ENCODE measurements around the gene FAM151A. TPM values are rescaled to one million over a fixed set of nuclear protein-coding genes. Genes with fewer than 3 reads are reported as not detected.

The FAM151A gene
- total and polyA plus RNA-seq, 2 of the 13 experiments (the other 11 are each of a cell fraction or from before 2014, with no cell fraction given) = 0.29 to 3.6 TPM

DNA sequence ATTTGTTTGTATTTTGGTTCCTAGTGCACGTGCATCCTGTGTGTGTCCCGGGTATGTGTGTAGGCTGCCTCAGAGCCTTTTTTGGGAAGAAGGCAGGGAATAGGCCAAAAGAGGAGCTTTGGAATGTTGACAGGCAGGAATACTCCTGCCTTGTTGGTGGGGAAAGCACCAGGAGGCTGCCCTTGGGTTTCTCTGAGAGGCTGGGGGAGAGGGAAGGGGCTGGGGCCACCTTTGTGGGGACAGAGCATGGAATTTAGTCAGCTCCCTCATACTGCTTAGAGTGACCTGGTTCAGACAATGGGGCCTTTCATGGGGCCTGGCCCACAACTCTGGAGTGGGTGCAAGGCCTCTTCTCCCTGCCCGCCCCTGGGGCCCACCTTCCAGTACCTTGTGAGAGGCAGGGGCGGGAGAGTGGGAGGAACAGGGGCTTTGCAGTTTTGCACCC lies 44.0 kb downstream of the FAM151A start (continued):
- TF ChIP-seq, protein P1, sequence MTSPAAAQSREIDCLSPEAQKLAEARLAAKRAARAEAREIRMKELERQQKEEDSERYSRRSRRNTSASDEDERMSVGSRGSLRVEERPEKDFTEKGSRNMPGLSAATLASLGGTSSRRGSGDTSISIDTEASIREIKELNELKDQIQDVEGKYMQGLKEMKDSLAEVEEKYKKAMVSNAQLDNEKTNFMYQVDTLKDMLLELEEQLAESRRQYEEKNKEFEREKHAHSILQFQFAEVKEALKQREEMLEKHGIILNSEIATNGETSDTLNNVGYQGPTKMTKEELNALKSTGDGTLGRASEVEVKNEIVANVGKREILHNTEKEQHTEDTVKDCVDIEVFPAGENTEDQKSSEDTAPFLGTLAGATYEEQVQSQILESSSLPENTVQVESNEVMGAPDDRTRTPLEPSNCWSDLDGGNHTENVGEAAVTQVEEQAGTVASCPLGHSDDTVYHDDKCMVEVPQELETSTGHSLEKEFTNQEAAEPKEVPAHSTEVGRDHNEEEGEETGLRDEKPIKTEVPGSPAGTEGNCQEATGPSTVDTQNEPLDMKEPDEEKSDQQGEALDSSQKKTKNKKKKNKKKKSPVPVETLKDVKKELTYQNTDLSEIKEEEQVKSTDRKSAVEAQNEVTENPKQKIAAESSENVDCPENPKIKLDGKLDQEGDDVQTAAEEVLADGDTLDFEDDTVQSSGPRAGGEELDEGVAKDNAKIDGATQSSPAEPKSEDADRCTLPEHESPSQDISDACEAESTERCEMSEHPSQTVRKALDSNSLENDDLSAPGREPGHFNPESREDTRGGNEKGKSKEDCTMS (CRISPR knock-in tag; conservative IDR thresholded peaks at IDR 0.05) = no peak
- TF ChIP-seq, protein P2, sequence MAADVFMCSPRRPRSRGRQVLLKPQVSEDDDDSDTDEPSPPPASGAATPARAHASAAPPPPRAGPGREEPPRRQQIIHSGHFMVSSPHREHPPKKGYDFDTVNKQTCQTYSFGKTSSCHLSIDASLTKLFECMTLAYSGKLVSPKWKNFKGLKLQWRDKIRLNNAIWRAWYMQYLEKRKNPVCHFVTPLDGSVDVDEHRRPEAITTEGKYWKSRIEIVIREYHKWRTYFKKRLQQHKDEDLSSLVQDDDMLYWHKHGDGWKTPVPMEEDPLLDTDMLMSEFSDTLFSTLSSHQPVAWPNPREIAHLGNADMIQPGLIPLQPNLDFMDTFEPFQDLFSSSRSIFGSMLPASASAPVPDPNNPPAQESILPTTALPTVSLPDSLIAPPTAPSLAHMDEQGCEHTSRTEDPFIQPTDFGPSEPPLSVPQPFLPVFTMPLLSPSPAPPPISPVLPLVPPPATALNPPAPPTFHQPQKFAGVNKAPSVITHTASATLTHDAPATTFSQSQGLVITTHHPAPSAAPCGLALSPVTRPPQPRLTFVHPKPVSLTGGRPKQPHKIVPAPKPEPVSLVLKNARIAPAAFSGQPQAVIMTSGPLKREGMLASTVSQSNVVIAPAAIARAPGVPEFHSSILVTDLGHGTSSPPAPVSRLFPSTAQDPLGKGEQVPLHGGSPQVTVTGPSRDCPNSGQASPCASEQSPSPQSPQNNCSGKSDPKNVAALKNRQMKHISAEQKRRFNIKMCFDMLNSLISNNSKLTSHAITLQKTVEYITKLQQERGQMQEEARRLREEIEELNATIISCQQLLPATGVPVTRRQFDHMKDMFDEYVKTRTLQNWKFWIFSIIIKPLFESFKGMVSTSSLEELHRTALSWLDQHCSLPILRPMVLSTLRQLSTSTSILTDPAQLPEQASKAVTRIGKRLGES (CRISPR knock-in tag; IDR thresholded peaks at IDR 0.05; ENCODE audit: borderline replicate concordance) = no peak
- TF ChIP-seq, protein P3, sequence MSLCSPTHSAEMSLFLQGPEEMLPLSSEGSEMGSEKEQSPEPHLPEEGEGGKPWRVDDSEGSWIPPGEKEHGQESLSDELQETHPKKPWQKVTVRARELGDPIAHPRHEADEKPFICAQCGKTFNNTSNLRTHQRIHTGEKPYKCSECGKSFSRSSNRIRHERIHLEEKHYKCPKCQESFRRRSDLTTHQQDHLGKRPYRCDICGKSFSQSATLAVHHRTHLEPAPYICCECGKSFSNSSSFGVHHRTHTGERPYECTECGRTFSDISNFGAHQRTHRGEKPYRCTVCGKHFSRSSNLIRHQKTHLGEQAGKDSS (CRISPR knock-in tag; IDR thresholded peaks at IDR 0.05; ENCODE audit: borderline replicate concordance, low read depth) = no peak
- TF ChIP-seq ZNF34 (CRISPR knock-in tag; IDR thresholded peaks at IDR 0.05; ENCODE audit: borderline replicate concordance) = no peak
- no peak for TF ChIP-seq FOXM1 (CRISPR knock-in tag; IDR thresholded peaks at IDR 0.05)
- TF ChIP-seq, protein P4, sequence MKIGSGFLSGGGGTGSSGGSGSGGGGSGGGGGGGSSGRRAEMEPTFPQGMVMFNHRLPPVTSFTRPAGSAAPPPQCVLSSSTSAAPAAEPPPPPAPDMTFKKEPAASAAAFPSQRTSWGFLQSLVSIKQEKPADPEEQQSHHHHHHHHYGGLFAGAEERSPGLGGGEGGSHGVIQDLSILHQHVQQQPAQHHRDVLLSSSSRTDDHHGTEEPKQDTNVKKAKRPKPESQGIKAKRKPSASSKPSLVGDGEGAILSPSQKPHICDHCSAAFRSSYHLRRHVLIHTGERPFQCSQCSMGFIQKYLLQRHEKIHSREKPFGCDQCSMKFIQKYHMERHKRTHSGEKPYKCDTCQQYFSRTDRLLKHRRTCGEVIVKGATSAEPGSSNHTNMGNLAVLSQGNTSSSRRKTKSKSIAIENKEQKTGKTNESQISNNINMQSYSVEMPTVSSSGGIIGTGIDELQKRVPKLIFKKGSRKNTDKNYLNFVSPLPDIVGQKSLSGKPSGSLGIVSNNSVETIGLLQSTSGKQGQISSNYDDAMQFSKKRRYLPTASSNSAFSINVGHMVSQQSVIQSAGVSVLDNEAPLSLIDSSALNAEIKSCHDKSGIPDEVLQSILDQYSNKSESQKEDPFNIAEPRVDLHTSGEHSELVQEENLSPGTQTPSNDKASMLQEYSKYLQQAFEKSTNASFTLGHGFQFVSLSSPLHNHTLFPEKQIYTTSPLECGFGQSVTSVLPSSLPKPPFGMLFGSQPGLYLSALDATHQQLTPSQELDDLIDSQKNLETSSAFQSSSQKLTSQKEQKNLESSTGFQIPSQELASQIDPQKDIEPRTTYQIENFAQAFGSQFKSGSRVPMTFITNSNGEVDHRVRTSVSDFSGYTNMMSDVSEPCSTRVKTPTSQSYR (CRISPR knock-in tag; IDR thresholded peaks at IDR 0.05; ENCODE audit: borderline replicate concordance) = no peak
- no peak for TF ChIP-seq KLF11 (CRISPR knock-in tag; IDR thresholded peaks at IDR 0.05)
- TF ChIP-seq CREM (IDR thresholded peaks at IDR 0.05) = no peak
- TF ChIP-seq CREM (CRISPR knock-in tag; IDR thresholded peaks at IDR 0.05) = no peak
- TF ChIP-seq ZNF225 (CRISPR knock-in tag; IDR thresholded peaks at IDR 0.05) = no peak
- TF ChIP-seq ZNF713 (CRISPR knock-in tag; IDR thresholded peaks at IDR 0.05) = no peak
- TF ChIP-seq TOE1 (CRISPR knock-in tag; IDR thresholded peaks at IDR 0.05) = no peak
- no peak for TF ChIP-seq HOXD1 (CRISPR knock-in tag; IDR thresholded peaks at IDR 0.05)
- peak; percentile 82 for TF ChIP-seq PHF21A (CRISPR knock-in tag; IDR thresholded peaks at IDR 0.05)
- TF ChIP-seq NFYC (CRISPR knock-in tag; IDR thresholded peaks at IDR 0.05) = no peak
- no peak for TF ChIP-seq ZNF670 (CRISPR knock-in tag; IDR thresholded peaks at IDR 0.05; ENCODE audit: borderline replicate concordance)
- TF ChIP-seq ZNF234 (CRISPR knock-in tag; conservative IDR thresholded peaks at IDR 0.05) = no peak
- no peak for TF ChIP-seq CCAR2 (optimal IDR thresholded peaks at IDR 0.05; ENCODE audit: low read depth, low read length)
- TF ChIP-seq, protein P5, sequence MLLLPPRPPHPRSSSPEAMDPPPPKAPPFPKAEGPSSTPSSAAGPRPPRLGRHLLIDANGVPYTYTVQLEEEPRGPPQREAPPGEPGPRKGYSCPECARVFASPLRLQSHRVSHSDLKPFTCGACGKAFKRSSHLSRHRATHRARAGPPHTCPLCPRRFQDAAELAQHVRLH (CRISPR knock-in tag; IDR thresholded peaks at IDR 0.05; ENCODE audit: borderline replicate concordance, low read depth) = no peak
- no peak for TF ChIP-seq PAX8 (CRISPR knock-in tag; IDR thresholded peaks at IDR 0.05; ENCODE audit: borderline replicate concordance)
- no peak for TF ChIP-seq ZNF382 (CRISPR knock-in tag; IDR thresholded peaks at IDR 0.05; ENCODE audit: borderline replicate concordance)
- TF ChIP-seq RORA (CRISPR knock-in tag; IDR thresholded peaks at IDR 0.05) = no peak
- TF ChIP-seq RCOR2 (CRISPR knock-in tag; IDR thresholded peaks at IDR 0.05) = no peak

Data from HepG2 (cell line).